ENCODE data around the gene GRIK2.

GRCh38 chr6:101932704-101933103 is 539.2 kb downstream of the GRIK2 start:
- TF ChIP-seq EZH2 (IDR thresholded peaks at IDR 0.05; ENCODE audit: borderline replicate concordance, low read depth, low read length, severe bottlenecking) (no peak), GATA2 (IDR thresholded peaks at IDR 0.05; ENCODE audit: insufficient read depth, insufficient read length, low read depth, low read length) (no peak), MYC (IDR thresholded peaks at IDR 0.05; ENCODE audit: low read depth, low read length) (no peak), POLR2A (IDR thresholded peaks at IDR 0.05; ENCODE audit: low read depth, low read length) (no peak)
- TF ChIP-seq, protein P1, sequence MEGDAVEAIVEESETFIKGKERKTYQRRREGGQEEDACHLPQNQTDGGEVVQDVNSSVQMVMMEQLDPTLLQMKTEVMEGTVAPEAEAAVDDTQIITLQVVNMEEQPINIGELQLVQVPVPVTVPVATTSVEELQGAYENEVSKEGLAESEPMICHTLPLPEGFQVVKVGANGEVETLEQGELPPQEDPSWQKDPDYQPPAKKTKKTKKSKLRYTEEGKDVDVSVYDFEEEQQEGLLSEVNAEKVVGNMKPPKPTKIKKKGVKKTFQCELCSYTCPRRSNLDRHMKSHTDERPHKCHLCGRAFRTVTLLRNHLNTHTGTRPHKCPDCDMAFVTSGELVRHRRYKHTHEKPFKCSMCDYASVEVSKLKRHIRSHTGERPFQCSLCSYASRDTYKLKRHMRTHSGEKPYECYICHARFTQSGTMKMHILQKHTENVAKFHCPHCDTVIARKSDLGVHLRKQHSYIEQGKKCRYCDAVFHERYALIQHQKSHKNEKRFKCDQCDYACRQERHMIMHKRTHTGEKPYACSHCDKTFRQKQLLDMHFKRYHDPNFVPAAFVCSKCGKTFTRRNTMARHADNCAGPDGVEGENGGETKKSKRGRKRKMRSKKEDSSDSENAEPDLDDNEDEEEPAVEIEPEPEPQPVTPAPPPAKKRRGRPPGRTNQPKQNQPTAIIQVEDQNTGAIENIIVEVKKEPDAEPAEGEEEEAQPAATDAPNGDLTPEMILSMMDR (IDR thresholded peaks at IDR 0.05; ENCODE audit: extremely low read depth in 1 of 2, insufficient read depth in 1 of 2, low read depth in 1 of 2, low read length in 2 of 2) = no peak

Data from endothelial cell of umbilical vein (primary cell).